ENCODE data around the gene CHRNA9.

DNA sequence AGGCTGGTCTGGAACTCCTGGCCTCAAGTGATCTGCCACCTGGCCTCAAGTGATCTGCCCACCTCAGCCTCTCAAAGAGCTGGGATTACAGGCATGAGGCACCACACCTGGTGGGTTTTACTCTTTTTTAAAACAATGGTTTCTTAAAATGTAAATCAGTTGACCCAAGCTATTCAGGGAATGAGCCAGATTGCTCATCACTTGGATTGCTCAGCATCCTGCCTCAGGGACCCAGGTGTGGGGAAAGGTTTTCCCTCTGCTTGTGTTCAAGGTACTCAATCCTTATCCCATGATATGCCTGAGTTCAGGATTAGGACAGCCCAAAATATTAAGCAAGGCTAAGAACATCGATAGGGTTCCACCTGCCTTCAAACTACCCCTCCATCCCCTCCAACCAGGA lies 67.4 kb downstream of the CHRNA9 start:
- no peak for TF ChIP-seq RXRA (IDR thresholded peaks at IDR 0.05; ENCODE audit: borderline replicate concordance, low read depth)
- no peak for TF ChIP-seq EP300 (IDR thresholded peaks at IDR 0.05; ENCODE audit: borderline replicate concordance in 1 of 2, low read depth in 1 of 2, low read length in 1 of 2)
- TF ChIP-seq SIN3A (IDR thresholded peaks at IDR 0.05; ENCODE audit: borderline replicate concordance, low read depth, low read length): no peak
- TF ChIP-seq POLR2AphosphoS5 (IDR thresholded peaks at IDR 0.05; ENCODE audit: low read depth, low read length): no peak
- TF ChIP-seq MAX (IDR thresholded peaks at IDR 0.05; ENCODE audit: low read depth): no peak
- no peak for TF ChIP-seq CTCF (IDR thresholded peaks at IDR 0.05)
- no peak for TF ChIP-seq EZH2phosphoT487 (IDR thresholded peaks at IDR 0.05; ENCODE audit: borderline replicate concordance, low read depth)
- no peak for TF ChIP-seq YY1 (IDR thresholded peaks at IDR 0.05; ENCODE audit: low read depth)
- no peak for TF ChIP-seq NFIC (IDR thresholded peaks at IDR 0.05; ENCODE audit: borderline replicate concordance)
- no peak for TF ChIP-seq FOXM1 (IDR thresholded peaks at IDR 0.05; ENCODE audit: low read depth)
- TF ChIP-seq SMC3 (IDR thresholded peaks at IDR 0.05; ENCODE audit: low read depth, low read length): no peak
